ENCODE results near the gene ADAMTS6. TPM values are rescaled to one million over a fixed set of nuclear protein-coding genes. Genes with fewer than 3 reads are reported as not detected.

The ADAMTS6 gene
- total RNA-seq, 1 experiment from 2014 or later = 2.8 TPM

- TF ChIP-seq, protein P1, sequence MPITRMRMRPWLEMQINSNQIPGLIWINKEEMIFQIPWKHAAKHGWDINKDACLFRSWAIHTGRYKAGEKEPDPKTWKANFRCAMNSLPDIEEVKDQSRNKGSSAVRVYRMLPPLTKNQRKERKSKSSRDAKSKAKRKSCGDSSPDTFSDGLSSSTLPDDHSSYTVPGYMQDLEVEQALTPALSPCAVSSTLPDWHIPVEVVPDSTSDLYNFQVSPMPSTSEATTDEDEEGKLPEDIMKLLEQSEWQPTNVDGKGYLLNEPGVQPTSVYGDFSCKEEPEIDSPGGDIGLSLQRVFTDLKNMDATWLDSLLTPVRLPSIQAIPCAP (CRISPR knock-in tag; IDR thresholded peaks at IDR 0.05) = no peak
- TF ChIP-seq GABPB1 (CRISPR knock-in tag; IDR thresholded peaks at IDR 0.05) (no peak), HMGXB4 (CRISPR knock-in tag; IDR thresholded peaks at IDR 0.05) (no peak), FOXK1 (CRISPR knock-in tag; IDR thresholded peaks at IDR 0.05) (no peak), NR3C1 (CRISPR knock-in tag; conservative IDR thresholded peaks at IDR 0.05; ENCODE audit: low read depth) (no peak), MYBL2 (CRISPR knock-in tag; IDR thresholded peaks at IDR 0.05) (no peak), TEAD1 (CRISPR knock-in tag; IDR thresholded peaks at IDR 0.05) (no peak), HMGA2 (CRISPR knock-in tag; IDR thresholded peaks at IDR 0.05) (no peak), ETV6 (CRISPR knock-in tag; IDR thresholded peaks at IDR 0.05) (no peak), TP53 (CRISPR knock-in tag; IDR thresholded peaks at IDR 0.05) (no peak), OVOL2 (CRISPR knock-in tag; IDR thresholded peaks at IDR 0.05; ENCODE audit: borderline replicate concordance) (no peak), SOX15 (CRISPR knock-in tag; IDR thresholded peaks at IDR 0.05) (no peak), MAX (CRISPR knock-in tag; IDR thresholded peaks at IDR 0.05) (no peak)
- TF ChIP-seq, protein P2, sequence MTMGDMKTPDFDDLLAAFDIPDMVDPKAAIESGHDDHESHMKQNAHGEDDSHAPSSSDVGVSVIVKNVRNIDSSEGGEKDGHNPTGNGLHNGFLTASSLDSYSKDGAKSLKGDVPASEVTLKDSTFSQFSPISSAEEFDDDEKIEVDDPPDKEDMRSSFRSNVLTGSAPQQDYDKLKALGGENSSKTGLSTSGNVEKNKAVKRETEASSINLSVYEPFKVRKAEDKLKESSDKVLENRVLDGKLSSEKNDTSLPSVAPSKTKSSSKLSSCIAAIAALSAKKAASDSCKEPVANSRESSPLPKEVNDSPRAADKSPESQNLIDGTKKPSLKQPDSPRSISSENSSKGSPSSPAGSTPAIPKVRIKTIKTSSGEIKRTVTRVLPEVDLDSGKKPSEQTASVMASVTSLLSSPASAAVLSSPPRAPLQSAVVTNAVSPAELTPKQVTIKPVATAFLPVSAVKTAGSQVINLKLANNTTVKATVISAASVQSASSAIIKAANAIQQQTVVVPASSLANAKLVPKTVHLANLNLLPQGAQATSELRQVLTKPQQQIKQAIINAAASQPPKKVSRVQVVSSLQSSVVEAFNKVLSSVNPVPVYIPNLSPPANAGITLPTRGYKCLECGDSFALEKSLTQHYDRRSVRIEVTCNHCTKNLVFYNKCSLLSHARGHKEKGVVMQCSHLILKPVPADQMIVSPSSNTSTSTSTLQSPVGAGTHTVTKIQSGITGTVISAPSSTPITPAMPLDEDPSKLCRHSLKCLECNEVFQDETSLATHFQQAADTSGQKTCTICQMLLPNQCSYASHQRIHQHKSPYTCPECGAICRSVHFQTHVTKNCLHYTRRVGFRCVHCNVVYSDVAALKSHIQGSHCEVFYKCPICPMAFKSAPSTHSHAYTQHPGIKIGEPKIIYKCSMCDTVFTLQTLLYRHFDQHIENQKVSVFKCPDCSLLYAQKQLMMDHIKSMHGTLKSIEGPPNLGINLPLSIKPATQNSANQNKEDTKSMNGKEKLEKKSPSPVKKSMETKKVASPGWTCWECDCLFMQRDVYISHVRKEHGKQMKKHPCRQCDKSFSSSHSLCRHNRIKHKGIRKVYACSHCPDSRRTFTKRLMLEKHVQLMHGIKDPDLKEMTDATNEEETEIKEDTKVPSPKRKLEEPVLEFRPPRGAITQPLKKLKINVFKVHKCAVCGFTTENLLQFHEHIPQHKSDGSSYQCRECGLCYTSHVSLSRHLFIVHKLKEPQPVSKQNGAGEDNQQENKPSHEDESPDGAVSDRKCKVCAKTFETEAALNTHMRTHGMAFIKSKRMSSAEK (CRISPR knock-in tag; IDR thresholded peaks at IDR 0.05; ENCODE audit: borderline replicate concordance) = no peak
- TF ChIP-seq, protein P3, sequence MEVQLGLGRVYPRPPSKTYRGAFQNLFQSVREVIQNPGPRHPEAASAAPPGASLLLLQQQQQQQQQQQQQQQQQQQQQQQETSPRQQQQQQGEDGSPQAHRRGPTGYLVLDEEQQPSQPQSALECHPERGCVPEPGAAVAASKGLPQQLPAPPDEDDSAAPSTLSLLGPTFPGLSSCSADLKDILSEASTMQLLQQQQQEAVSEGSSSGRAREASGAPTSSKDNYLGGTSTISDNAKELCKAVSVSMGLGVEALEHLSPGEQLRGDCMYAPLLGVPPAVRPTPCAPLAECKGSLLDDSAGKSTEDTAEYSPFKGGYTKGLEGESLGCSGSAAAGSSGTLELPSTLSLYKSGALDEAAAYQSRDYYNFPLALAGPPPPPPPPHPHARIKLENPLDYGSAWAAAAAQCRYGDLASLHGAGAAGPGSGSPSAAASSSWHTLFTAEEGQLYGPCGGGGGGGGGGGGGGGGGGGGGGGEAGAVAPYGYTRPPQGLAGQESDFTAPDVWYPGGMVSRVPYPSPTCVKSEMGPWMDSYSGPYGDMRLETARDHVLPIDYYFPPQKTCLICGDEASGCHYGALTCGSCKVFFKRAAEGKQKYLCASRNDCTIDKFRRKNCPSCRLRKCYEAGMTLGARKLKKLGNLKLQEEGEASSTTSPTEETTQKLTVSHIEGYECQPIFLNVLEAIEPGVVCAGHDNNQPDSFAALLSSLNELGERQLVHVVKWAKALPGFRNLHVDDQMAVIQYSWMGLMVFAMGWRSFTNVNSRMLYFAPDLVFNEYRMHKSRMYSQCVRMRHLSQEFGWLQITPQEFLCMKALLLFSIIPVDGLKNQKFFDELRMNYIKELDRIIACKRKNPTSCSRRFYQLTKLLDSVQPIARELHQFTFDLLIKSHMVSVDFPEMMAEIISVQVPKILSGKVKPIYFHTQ (CRISPR knock-in tag; IDR thresholded peaks at IDR 0.05) = no peak
- TF ChIP-seq, protein P4, sequence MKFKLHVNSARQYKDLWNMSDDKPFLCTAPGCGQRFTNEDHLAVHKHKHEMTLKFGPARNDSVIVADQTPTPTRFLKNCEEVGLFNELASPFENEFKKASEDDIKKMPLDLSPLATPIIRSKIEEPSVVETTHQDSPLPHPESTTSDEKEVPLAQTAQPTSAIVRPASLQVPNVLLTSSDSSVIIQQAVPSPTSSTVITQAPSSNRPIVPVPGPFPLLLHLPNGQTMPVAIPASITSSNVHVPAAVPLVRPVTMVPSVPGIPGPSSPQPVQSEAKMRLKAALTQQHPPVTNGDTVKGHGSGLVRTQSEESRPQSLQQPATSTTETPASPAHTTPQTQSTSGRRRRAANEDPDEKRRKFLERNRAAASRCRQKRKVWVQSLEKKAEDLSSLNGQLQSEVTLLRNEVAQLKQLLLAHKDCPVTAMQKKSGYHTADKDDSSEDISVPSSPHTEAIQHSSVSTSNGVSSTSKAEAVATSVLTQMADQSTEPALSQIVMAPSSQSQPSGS (CRISPR knock-in tag; IDR thresholded peaks at IDR 0.05; ENCODE audit: borderline replicate concordance, low read depth) = no peak
- TF ChIP-seq, protein P5, sequence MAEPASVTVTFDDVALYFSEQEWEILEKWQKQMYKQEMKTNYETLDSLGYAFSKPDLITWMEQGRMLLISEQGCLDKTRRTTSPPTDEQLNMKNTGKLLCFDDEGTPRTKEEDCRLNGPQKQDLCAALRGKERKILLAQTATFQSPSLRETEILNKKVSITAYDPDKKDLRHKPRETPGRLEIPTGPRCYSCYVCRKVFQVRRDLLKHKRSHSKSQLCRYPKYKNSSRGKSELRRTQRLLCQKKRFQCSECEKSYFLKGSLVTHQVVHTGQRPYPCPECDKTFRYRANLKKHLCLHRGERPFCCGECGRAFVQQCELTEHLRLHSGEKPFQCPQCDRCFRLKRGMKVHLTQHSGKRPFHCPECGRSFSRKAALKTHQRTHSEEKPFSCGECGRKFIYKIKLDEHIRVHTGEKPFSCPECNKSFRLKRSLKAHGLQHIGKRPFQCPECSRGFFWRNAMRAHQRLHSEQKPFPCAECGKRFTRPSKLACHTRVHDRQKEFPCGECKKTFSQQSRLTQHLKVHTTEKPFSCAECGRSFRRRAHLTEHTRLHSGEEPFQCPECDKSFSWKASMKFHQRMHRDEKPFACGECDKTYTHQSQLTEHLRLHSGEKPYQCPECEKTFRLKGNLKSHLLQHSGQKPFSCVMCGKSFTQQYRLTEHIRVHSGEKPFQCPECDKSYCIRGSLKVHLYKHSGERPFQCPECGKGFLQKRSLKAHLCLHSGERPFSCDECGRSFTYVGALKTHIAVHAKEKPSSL (CRISPR knock-in tag; conservative IDR thresholded peaks at IDR 0.05) = no peak
- TF ChIP-seq, protein P6, sequence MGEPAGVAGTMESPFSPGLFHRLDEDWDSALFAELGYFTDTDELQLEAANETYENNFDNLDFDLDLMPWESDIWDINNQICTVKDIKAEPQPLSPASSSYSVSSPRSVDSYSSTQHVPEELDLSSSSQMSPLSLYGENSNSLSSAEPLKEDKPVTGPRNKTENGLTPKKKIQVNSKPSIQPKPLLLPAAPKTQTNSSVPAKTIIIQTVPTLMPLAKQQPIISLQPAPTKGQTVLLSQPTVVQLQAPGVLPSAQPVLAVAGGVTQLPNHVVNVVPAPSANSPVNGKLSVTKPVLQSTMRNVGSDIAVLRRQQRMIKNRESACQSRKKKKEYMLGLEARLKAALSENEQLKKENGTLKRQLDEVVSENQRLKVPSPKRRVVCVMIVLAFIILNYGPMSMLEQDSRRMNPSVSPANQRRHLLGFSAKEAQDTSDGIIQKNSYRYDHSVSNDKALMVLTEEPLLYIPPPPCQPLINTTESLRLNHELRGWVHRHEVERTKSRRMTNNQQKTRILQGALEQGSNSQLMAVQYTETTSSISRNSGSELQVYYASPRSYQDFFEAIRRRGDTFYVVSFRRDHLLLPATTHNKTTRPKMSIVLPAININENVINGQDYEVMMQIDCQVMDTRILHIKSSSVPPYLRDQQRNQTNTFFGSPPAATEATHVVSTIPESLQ (CRISPR knock-in tag; IDR thresholded peaks at IDR 0.05) = no peak
- ChIA-PET POLR2A (no interaction called here), CTCF (no interaction called here)
- no peaks in the 10 kb centered on the region for H3K36me3 Mint-ChIP-seq
- ATAC-seq (no peak), DNase-seq (ENCODE audit: low spot score) (no peak)
- no peak overlapping the region for H3K4me3 Mint-ChIP-seq
- no peak overlapping the region for H3K27ac Mint-ChIP-seq
- no peaks in the 10 kb centered on the region for H3K27me3 Mint-ChIP-seq (ENCODE audit: low read depth)
- H3K4me1 Mint-ChIP-seq = no peaks in the 10 kb centered on the region
- H3K9me3 Mint-ChIP-seq = no peaks in the 10 kb centered on the region
These were observed 189.5 kb downstream of the ADAMTS6 start for GRCh38 chr5:65292196-65292595.
